ENCODE data around the gene PTPRE. TPM values are rescaled to one million over a fixed set of nuclear protein-coding genes. Genes with fewer than 3 reads are reported as not detected.

The PTPRE gene
- total RNA-seq, 1 experiment from 2014 or later = 11.6 TPM

DNA sequence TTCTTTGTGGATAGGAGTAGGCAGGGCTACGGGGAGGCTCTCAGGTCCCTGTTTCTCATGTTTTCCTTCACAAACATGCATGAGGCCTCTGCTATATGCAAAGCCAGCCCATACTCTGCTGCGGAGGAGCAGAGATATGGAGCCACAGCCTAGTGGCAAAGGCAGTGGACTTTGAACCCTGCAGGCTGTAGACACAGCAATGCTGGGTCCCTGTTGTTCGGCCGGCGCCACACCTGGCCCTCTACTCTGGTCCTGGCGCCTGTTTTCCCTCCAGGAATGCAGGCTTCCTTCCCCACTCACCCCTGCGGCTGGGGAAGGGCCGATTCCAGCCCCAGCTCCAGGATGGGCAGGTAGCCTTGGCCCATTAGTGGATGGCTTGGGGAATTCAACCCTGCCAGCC lies 25.6 kb upstream of the PTPRE start:
- TF ChIP-seq, protein P1, sequence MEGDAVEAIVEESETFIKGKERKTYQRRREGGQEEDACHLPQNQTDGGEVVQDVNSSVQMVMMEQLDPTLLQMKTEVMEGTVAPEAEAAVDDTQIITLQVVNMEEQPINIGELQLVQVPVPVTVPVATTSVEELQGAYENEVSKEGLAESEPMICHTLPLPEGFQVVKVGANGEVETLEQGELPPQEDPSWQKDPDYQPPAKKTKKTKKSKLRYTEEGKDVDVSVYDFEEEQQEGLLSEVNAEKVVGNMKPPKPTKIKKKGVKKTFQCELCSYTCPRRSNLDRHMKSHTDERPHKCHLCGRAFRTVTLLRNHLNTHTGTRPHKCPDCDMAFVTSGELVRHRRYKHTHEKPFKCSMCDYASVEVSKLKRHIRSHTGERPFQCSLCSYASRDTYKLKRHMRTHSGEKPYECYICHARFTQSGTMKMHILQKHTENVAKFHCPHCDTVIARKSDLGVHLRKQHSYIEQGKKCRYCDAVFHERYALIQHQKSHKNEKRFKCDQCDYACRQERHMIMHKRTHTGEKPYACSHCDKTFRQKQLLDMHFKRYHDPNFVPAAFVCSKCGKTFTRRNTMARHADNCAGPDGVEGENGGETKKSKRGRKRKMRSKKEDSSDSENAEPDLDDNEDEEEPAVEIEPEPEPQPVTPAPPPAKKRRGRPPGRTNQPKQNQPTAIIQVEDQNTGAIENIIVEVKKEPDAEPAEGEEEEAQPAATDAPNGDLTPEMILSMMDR (conservative IDR thresholded peaks at IDR 0.05; ENCODE audit: low read depth, low read length) = no peak
- no peak for TF ChIP-seq EZH2 (IDR thresholded peaks at IDR 0.05; ENCODE audit: borderline replicate concordance, low read depth, low read length, poor library complexity, severe bottlenecking)
- intact Hi-C loops (cut with micrococcal nuclease; ENCODE audit: unreplicated experiment) = no loop called here
- Histone ChIP-seq H3K9me3 (ENCODE audit: low read depth, low read length, poor library complexity, severe bottlenecking) (no peaks in the 10 kb centered on the region), H3K4me3 (ENCODE audit: low read depth, low read length, poor library complexity, severe bottlenecking) (no peak overlapping the region), H3K27me3 (replicated peaks; ENCODE audit: insufficient read depth, low read depth, low read length, poor library complexity) (peaks cover 23% of the 10 kb centered on the region), H3K27ac (ENCODE audit: low read depth, low read length, poor library complexity, severe bottlenecking) (no peak overlapping the region), H3K4me1 (ENCODE audit: insufficient read depth, low read length, poor library complexity, severe bottlenecking) (no peaks in the 10 kb centered on the region), H3K36me3 (ENCODE audit: insufficient read depth, low read length, poor library complexity, severe bottlenecking) (no peaks in the 10 kb centered on the region)
- POLR2A ChIA-PET (ENCODE audit: low non-redundant PET) = no interaction called here
- CTCF ChIA-PET = no interaction called here
- no TSS peak for BruUV-seq (replicated peaks)
- DNase-seq (ENCODE audit: low spot score) = no peak

DNA sequence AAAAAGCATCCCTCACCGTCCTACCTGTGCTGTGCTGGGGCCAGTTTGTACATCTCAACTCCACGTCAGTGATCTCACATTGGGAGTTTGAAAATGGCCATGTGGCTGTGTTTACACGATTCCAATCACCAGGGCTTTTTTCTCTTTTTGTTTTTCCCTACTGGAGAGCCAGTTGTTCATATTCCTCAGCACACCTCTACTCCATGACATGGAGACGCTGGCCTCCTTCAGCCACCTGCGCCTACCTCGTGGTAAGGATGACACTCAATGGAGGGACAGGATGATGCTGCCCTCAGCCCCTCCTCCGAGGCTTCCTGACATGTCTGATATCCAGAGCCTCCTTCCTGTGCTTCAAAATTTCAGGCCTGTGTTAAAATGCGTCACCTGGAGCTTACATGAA lies 24.5 kb upstream of the PTPRE start:
- Histone ChIP-seq H3K4me3 (ENCODE audit: low read depth, low read length, poor library complexity, severe bottlenecking) (no peak overlapping the region), H3K27me3 (replicated peaks; ENCODE audit: insufficient read depth, low read depth, low read length, poor library complexity) (peaks cover 13% of the 10 kb centered on the region), H3K27ac (ENCODE audit: low read depth, low read length, poor library complexity, severe bottlenecking) (no peak overlapping the region), H3K36me3 (ENCODE audit: insufficient read depth, low read length, poor library complexity, severe bottlenecking) (no peaks in the 10 kb centered on the region), H3K4me1 (ENCODE audit: insufficient read depth, low read length, poor library complexity, severe bottlenecking) (no peaks in the 10 kb centered on the region), H3K9me3 (ENCODE audit: low read depth, low read length, poor library complexity, severe bottlenecking) (no peaks in the 10 kb centered on the region)
- BruUV-seq (replicated peaks) = no TSS peak
- POLR2A ChIA-PET (ENCODE audit: low non-redundant PET) = no interaction called here
- intact Hi-C loops (cut with micrococcal nuclease; ENCODE audit: unreplicated experiment) = no loop called here
- CTCF ChIA-PET = no interaction called here
- no peak for DNase-seq (ENCODE audit: low spot score)
- TF ChIP-seq, protein P1 (conservative IDR thresholded peaks at IDR 0.05; ENCODE audit: low read depth, low read length) = no peak
- no peak for TF ChIP-seq EZH2 (IDR thresholded peaks at IDR 0.05; ENCODE audit: borderline replicate concordance, low read depth, low read length, poor library complexity, severe bottlenecking)

DNA sequence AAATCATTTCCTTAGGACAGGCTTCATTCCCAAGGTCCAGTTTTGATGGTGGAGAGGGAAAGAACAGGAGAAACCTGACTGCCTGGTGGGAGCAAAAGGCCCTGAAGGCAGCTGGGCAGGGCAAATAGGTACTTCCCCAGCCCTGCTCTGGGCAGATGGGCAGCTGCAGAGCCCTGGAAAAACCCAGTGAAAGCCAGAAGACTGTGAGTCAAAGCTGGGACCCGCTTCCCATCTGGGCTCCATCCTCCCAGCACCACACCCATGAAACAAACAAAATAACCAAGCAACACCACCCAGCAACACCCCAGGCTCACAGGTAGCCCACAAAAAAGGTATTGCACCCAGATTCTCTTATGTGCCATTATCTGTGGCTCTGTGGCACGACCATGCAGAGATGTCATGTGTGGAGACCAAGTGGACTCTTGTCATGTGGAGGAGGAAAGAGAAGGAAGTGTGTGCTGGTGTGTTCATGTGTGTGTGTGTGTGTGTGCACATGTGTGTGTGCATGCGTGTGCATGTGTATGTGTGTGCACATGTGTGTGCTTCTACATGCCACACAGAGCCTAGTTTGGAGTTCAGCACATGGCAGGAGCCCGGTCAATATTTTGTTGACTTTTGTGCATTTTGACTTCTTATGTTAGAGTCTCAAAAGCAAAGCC lies 24.0 kb upstream of the PTPRE start:
- peaks cover 8% of the 10 kb centered on the region for H3K27me3 ChIP-seq (replicated peaks; ENCODE audit: insufficient read depth, low read depth, low read length, poor library complexity)
- intact Hi-C loops (cut with micrococcal nuclease; ENCODE audit: unreplicated experiment) = no loop called here
- TF ChIP-seq, protein P1 (conservative IDR thresholded peaks at IDR 0.05; ENCODE audit: low read depth, low read length) = no peak
- no peak for TF ChIP-seq EZH2 (IDR thresholded peaks at IDR 0.05; ENCODE audit: borderline replicate concordance, low read depth, low read length, poor library complexity, severe bottlenecking)
- H3K4me3 ChIP-seq (ENCODE audit: low read depth, low read length, poor library complexity, severe bottlenecking) = no peak overlapping the region
- H3K9me3 ChIP-seq (ENCODE audit: low read depth, low read length, poor library complexity, severe bottlenecking) = no peaks in the 10 kb centered on the region
- H3K36me3 ChIP-seq (ENCODE audit: insufficient read depth, low read length, poor library complexity, severe bottlenecking) = no peaks in the 10 kb centered on the region
- no peaks in the 10 kb centered on the region for H3K4me1 ChIP-seq (ENCODE audit: insufficient read depth, low read length, poor library complexity, severe bottlenecking)
- ChIA-PET CTCF (no interaction called here), POLR2A (ENCODE audit: low non-redundant PET) (no interaction called here)
- no peak overlapping the region for H3K27ac ChIP-seq (ENCODE audit: low read depth, low read length, poor library complexity, severe bottlenecking)
- no TSS peak for BruUV-seq (replicated peaks)
- no peak for DNase-seq (ENCODE audit: low spot score)

All from A673 (cell line).